ENCODE results near the gene IGF2BP1.

GRCh38 chr17:48954300-48954755 lies 42.9 kb upstream of the IGF2BP1 start:
- TF ChIP-seq CTCF (IDR thresholded peaks at IDR 0.05) (no peak), POLR2A (IDR thresholded peaks at IDR 0.05) (no peak)

Data from testis (tissue), 2 donors.